ENCODE data around the gene SEC23A. TPM values are rescaled to one million over a fixed set of nuclear protein-coding genes. Genes with fewer than 3 reads are reported as not detected.

SEC23A gene
- total and polyA plus RNA-seq, 2 of the 8 experiments (the other 6 are each of a cell fraction or from before 2014, with no cell fraction given): 30.9 to 58.2 TPM

- H3K27ac ChIP-seq (ENCODE audit: low read depth, low read length): no peak overlapping the region
- no peak overlapping the region for H3K4me3 ChIP-seq (ENCODE audit: extremely low read depth in 1 of 4, insufficient read depth in 2 of 4, low read depth in 3 of 4, low read length in 4 of 4)
- peaks cover 0 to 2% of the 10 kb centered on the region in 2 experiments for H4K20me1 ChIP-seq (replicated peaks in 1 of 2; ENCODE audit: control insufficient read depth in 1 of 2, insufficient read depth in 2 of 2, low read length in 2 of 2)
- H3K4ac ChIP-seq (replicated peaks; ENCODE audit: insufficient read length, low read depth, low read length): no peak overlapping the region
- H2BK20ac ChIP-seq (ENCODE audit: low read length): no peak overlapping the region
- no peak overlapping the region for H4K8ac ChIP-seq (ENCODE audit: extremely low read depth, insufficient read depth, low read length)
- no peak overlapping the region for H3K56ac ChIP-seq (replicated peaks; ENCODE audit: insufficient read length, low read depth, low read length)
- H2AFZ ChIP-seq (ENCODE audit: low read length): no peak overlapping the region
- TF ChIP-seq RFX5 (IDR thresholded peaks at IDR 0.05; ENCODE audit: borderline replicate concordance, low read depth, low read length) (no peak), SP2 (IDR thresholded peaks at IDR 0.05; ENCODE audit: low read length) (no peak), SUZ12 (IDR thresholded peaks at IDR 0.05; ENCODE audit: low read length) (no peak), RBBP5 (IDR thresholded peaks at IDR 0.05; ENCODE audit: borderline replicate concordance, low read depth, low read length) (no peak)
- H3K79me1 ChIP-seq (ENCODE audit: low read depth, low read length): no peaks in the 10 kb centered on the region
- H3K9me3 ChIP-seq (ENCODE audit: insufficient read depth in 2 of 2, low read depth in 1 of 2, low read length in 1 of 2): no peaks in the 10 kb centered on the region
- no peak overlapping the region for H4K91ac ChIP-seq (replicated peaks; ENCODE audit: insufficient read length, low read length)
- no peak overlapping the region for H3K4me2 ChIP-seq (ENCODE audit: insufficient read depth in 1 of 2, low read depth in 2 of 2, low read length in 2 of 2)
- CTCF ChIA-PET (ENCODE audit: partially characterized antibody): no interaction called here
- H2AK5ac ChIP-seq (ENCODE audit: low read depth, low read length): no peak overlapping the region
- H3K14ac ChIP-seq (ENCODE audit: insufficient read length): no peak overlapping the region
- no peak overlapping the region for H2BK15ac ChIP-seq (ENCODE audit: low read length)
- no peak overlapping the region for H2BK120ac ChIP-seq (replicated peaks; ENCODE audit: low read depth, low read length)
- H3K79me2 ChIP-seq (ENCODE audit: control insufficient read depth in 1 of 2, insufficient read depth in 2 of 2, low read length in 2 of 2): no peaks in the 10 kb centered on the region
- H2BK5ac ChIP-seq (ENCODE audit: low read depth, low read length): no peak overlapping the region
- 98% methylated on average over 2 of the region's 2 CpGs; no CpG with 5 or more reads in 1 of the 2 experiments for WGBS, 2 experiments (ENCODE audit: extremely low coverage in 1 of 2, insufficient coverage in 1 of 2, insufficient read length in 1 of 2, insufficient replicate concordance in 2 of 2, low coverage in 1 of 2, low lambda C conversion rate in 2 of 2, missing lambda C conversion rate in 1 of 2)
- no peak overlapping the region for H2BK12ac ChIP-seq (ENCODE audit: low read depth, low read length)
- no peak for FAIRE-seq
- H3K4me1 ChIP-seq (replicated peaks in 1 of 4; ENCODE audit: control insufficient read depth in 3 of 4, insufficient read depth in 4 of 4, low read length in 3 of 4): no peaks in the 10 kb centered on the region
- no peak for DNase-seq (ENCODE audit: low read depth in 1 of 2, low spot score in 2 of 2)
- H3K9ac ChIP-seq (replicated peaks in 1 of 4; ENCODE audit: extremely low read depth in 1 of 4, low read depth in 3 of 4, low read length in 3 of 4): no peak overlapping the region
- POLR2A ChIA-PET (ENCODE audit: partially characterized antibody): no interaction called here
- H3K23me2 ChIP-seq (ENCODE audit: low read depth, low read length): no peaks in the 10 kb centered on the region; the same call in 1 of the 2 replicates
- H4K5ac ChIP-seq (ENCODE audit: insufficient read length, low read depth, low read length): no peak overlapping the region
- H3K27me3 ChIP-seq (replicated peaks in 1 of 4; ENCODE audit: control insufficient read depth in 3 of 4, extremely low read depth in 1 of 4, insufficient read depth in 3 of 4, low read length in 3 of 4): no peaks in the 10 kb centered on the region
- no peak overlapping the region for H3K23ac ChIP-seq (ENCODE audit: insufficient read length)
- H3K36me3 ChIP-seq (ENCODE audit: control insufficient read depth in 2 of 4, insufficient read depth in 4 of 4, low read length in 3 of 4): peaks cover 14 to 66% (median 40%) of the 10 kb centered on the region in 4 experiments
- no peak overlapping the region for H3K18ac ChIP-seq (ENCODE audit: extremely low read depth, low read length)
These were observed 15.5 kb downstream of the SEC23A start for GRCh38 chr14:39087493-39087892.

Data from H1 (cell line).